GM19025 (cell line): ENCODE measurements around the gene ATG16L2.
"Not testable (repeated sequence)": the region's sequence is repeated elsewhere in the genome, so short reads cannot be mapped to it uniquely, and the experiment has no call there.

ENCODE experiments used
- ATAC-seq: cut with Tn5 transposase; IDR thresholded peaks from one replicate; pipeline ENCODE4 v1.9.1; 2021; ENCODE audit warnings: mild to moderate bottlenecking, low read depth, moderate library complexity; ENCODE audit not compliant: unreplicated experiment

Gene ATG16L2

DNA sequence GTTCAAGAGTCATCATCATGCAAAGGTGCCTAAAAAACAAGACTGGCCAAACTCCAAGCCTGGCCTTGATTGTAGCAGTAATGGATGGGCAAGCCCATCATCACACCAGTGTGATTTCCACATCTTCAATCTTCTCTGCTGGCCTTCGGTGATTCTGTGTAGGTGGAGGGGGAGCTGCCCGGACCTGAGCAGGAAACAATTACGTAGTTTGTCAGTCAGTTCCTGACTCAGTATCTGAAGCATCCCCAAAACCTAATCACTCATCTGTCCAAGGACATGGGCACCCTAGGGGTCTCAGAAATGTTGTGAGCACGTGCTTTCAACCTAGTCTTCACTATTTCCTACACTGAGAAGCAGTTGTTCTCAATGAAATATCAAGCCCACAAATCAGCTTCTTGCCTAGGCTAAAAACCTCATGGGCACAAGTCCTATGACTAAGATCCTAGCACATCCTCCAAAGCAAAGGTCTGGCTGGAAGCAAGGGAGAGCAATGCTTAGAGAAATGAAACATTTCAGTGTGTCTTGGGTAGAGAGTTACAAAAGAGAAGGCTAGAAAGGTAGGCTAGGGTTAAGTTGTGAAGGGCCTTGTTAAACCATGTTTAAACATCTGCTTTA lies 24.6 kb downstream of the ATG16L2 start:
- no peak for ATAC-seq

DNA sequence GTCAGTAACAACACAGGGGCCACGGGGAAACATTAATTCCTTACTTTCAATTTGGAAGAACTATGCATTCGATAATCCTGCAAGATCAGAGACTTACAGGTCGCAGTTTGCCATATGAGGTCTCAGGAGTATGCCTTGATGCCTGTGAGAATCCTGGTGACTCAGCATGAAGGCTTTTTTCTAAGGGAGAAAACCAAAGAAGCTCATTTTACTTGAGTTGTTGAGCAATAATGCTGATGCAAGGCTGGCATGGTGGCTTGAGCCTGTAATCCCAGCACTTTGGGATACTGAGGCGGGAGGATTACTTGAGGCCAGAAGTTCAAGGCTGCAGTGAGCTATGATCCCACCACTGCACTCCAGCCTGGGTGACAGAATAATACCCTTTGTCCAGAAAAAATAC lies 26.6 kb downstream of the ATG16L2 start:
- no peak for ATAC-seq

GRCh38 chr11:72841397-72841796 lies 27.2 kb downstream of the ATG16L2 start:
- ATAC-seq = no peak

DNA sequence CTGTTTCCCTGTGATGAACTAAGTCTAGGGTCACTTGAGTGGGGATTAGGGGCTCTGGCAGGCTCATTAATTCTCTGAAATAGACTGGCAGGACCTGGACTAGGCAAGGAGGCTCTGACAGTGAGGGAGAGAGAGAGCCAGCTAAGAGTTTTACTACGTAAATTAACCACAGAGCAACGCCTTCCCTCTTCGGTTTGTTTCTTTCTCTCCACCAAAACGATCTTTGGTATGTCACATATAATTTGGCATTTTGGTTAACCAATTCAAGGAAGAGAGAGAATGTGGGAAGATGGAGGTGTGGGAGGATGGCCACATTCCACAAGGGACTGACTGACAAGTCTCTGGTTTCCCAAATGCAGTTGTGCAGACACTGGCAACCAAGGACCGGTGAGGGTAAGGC lies 27.9 kb downstream of the ATG16L2 start:
- ATAC-seq = no peak

DNA sequence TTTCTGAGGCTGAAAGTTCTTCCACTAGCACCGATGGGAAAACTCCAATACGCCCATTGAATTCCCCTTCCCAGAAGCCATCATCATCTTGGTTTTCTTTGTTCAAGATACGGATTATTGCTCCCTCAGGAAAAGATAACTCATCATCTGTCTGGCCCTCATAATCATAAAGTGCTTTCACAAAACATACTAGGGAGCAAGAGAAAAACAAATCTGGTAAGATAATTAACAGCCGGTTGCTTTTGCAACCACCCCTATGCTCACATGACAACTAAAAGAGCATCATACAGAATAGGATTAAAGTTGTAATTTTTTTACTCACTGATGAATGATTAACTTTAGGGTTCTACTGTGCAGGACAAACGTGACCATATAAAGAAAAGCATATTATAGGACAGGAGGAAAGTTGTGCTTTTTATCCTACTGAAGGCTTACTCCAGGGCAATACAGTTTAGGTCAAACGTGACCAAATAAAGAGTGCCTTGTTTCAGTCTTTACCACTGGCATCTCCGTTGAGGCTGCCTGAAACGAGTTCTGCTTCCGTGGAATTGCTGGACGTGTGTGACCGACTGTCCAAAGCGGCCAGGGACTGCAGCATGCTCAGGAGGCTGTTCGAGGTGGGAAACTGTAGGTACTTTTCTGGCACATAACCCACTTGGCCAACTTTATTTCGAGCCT lies 28.6 kb downstream of the ATG16L2 start:
- no peak for ATAC-seq

DNA sequence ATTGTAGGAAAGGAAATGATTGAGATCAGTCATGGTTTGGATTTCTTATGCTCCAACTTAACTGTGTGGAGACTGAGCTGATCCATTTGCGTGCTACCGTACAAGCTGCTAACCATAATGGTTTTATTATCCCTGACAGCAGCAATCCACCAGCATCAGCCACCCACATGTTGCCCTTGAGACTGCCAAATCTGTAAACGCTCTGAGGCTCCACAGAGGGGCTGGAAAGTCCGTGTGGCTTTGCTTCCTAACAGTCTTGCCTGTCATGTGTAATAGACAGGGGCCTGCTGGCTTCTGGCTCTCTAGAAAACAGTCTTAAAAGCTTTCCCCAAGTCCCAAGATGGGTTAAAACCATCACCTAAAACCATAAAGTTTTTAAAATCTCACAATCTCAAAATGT lies 30.1 kb downstream of the ATG16L2 start:
- no peak for ATAC-seq

- ATAC-seq = no peak
Observed at GRCh38 chr11:72848846-72849466, 34.7 kb downstream of the ATG16L2 start.

DNA sequence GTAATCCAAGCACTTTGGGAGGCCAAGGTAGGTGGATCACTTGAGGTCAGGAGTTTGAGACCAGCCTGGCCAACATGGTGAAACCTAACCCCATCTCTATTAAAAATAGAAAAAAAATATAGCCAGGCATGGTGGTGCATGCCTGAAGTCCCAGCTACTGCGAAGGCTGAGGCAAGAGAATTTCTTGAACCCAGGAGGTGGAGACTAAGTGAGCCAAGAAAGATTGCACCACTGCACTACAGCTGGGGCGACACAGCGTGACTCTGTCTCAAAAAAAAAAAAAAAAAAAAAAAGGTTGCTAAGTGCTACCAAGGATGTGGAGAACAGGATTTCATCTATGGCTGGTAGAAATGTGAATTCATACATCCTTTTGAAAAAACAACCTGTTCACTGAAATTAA lies 36.6 kb downstream of the ATG16L2 start:
- ATAC-seq = no peak

- ATAC-seq = no peak
Observed at GRCh38 chr11:72851726-72852125, 37.5 kb downstream of the ATG16L2 start.

- ATAC-seq = no peak
Observed at GRCh38 chr11:72856065-72856464, 41.9 kb downstream of the ATG16L2 start.

DNA sequence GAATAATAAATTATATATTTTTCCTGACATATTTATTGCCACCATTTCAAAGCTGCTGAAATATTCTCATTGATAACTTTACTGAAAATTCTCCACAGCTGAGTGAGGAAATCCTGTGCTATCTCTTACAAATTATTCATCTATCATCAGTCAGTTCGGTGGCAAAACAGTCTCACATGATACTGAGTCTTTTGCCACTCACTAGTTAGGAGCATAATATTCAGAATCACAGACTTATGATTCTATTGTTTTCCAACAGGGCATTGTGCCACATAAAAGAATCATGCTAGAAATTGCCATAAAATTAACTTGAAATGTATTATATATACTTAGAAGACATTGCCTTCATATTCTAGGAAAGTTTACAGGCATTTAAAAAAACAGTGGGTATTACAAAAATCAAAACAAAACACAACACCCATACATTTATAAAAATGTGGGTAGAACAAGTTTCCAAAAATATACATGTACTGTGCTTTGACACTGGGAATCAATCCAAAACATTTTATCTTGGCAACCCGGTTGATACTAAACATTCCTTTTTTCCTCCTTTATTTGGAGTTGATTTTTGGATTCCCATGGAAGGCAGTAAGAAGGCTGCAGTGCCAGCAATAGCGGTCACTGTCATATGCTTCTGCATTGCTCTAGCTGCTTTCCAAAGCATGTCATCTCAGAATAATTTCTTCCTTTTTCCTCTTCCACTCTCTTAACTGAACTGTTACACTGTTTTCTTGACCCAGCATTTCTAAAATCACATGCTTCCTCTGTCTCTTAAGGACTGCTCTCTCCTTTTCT lies 42.5 kb downstream of the ATG16L2 start:
- no peak for ATAC-seq

DNA sequence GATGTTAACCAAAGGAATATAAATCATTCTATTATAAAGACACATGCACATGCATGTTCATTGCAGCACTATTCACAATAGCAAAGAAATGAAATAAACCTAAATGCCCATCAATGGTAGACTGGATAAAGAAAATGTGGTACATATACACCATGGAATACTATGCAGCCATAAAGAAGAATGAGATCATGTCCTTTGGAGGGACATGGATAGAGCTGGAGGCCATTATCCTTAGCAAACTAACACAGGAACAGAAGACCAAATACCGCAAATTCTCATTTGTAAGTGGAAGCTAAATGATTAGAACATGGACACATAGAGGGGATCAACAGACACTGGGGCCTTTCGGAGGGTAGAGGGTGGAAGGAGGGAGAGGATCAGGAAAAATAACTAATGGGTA lies 44.1 kb downstream of the ATG16L2 start:
- ATAC-seq = not testable (repeated sequence)

DNA sequence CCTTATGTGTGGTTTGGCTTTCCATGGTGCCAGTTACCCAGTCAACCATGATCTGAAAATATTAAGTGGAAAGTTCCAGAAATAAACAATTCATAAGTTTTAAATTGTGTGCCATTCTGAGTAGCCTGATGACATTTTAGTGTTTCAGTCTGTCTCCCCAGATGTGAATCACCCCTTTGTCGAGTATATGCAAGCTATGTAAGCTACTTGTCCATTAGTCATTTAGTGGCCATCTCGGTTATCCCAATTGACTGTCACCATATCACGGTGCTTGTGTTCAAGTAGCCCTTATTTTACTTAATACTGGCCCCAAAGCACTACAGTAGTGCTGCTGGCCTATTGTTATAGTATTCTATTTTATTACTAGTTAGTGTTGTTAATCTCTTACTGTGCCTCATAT lies 44.9 kb downstream of the ATG16L2 start:
- ATAC-seq = no peak

DNA sequence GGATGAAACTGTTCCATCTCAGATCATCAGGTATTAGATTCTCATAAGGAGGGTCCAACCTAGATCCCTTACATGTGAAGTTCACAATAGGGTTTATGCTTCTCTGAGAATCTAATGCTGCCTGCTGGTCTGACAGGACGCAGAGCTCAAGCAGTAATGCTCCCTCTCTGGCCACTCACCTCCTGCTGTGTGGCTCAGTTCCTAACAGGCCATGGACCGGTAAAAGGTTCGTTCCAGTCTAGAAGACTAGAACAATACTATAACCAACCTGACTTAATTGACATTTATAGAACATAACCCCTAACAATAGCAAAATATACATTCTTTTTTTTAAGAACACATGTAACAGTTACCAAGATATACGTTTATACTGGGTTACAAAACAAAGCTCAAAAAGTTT lies 45.8 kb downstream of the ATG16L2 start:
- no peak for ATAC-seq

DNA sequence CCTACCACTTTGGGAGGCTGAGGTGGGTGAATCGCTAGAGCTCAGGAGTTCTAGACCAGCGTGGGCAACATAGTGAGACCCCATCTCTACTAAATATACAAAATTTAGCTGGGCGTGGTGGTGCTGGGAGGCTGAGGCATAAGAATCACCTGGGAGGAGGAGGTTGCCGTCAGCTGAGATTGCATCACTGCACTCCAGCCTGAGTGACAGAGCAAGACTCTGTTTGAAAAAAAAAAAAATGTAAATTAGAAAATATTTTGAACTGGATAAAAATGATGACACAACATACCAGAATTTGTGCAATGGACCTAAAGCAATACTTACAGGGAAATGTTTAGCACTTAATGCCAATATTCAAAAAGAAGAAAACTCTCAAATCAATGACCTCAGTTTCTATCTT lies 46.4 kb downstream of the ATG16L2 start:
- no peak for ATAC-seq

DNA sequence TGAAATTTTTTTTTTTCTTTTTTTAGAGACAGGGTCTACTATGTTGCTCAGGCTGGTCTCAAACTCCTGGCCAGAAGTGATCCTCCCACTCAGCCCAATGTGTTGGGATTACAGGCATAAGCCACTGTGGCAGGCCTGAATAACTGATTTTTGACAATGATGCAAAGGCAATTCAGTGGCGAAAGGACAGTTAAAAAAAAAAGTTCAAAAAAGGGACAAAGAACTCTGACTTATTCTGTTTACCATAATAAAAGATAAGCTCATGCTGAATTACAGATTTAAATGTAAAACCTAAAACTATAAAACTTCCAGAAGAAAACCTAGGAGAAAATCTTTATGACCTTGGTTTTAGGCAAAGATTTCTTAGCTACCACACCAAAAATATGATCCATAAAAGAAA lies 48.9 kb downstream of the ATG16L2 start:
- no peak for ATAC-seq

DNA sequence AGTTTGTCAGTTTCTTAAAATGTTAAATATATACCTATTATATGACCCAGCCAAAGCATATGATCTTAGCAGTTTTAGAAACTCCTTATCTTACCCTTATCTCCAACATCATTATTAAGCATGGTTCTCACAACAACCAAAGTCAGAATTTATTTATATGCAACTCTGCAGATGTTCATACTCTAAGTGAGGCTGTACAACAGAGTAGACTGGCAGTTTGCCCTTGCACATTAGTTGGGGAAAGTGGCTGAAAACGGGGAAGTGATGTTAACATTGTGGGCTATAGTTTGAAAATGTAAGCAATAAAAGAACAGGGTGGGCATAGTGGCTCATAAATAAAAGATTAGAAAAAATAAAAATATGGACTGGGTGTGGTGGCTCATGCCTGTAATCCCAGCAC lies 49.7 kb downstream of the ATG16L2 start:
- no peak for ATAC-seq

GRCh38 chr11:72864702-72865655 lies 50.8 kb downstream of the ATG16L2 start:
- ATAC-seq = no peak

DNA sequence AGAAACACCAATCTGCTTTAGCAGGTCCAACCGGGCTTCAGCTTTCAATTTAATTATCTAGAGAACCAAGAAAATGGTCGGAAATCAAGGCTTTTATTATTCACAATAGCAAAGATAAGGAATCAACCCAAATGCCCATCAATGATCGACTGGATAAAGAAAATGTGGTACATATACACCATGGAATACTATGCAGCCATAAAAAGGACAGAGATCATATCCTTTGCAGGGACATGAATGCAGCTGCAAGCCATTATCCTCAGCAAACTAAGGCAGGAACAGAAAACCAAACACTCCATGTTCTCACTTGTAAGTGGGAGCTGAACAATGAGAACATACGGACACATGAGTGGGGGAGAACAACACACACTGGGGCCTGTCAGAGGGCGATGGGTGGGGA lies 53.8 kb downstream of the ATG16L2 start:
- ATAC-seq = no peak

GRCh38 chr11:72869831-72870230 lies 55.6 kb downstream of the ATG16L2 start:
- ATAC-seq = no peak
